ENCODE data around the gene CSRNP3. TPM values are rescaled to one million over a fixed set of nuclear protein-coding genes. Genes with fewer than 3 reads are reported as not detected.

CSRNP3 gene
- total RNA-seq, 1 donor from 2014 or later, result 31.2 TPM

DNA sequence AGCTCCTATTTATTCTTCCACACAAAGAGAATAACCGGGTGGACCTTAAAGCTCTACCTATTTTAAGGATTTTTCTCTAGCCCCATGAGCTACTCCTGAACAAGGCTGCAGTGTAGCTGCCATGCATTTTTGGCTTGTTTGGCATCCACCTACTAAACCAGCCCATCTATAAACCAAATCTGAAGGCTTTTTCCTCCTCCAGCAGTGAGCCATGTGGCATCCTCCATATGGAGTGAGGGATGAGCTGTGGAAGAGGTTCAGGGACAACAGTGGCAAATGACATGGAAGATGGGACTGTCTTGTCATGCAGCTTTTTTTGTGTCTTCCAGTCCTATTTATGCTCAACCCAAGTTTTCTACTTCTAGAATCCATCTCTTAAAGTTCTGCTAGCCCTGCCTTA, 224.3 kb downstream of the CSRNP3 start:
- Mint-ChIP-seq H3K4me1 (peaks cover 11% of the 10 kb centered on the region), H3K36me3 (no peaks in the 10 kb centered on the region), H3K27ac (no peak overlapping the region), H3K9me3 (no peaks in the 10 kb centered on the region), H3K4me3 (no peak overlapping the region), H3K27me3 (ENCODE audit: low read depth) (no peaks in the 10 kb centered on the region)
- DNase-seq (ENCODE audit: low spot score in 2 of 2, unreplicated experiment in 2 of 2), result no peak
- TF ChIP-seq, protein P1, sequence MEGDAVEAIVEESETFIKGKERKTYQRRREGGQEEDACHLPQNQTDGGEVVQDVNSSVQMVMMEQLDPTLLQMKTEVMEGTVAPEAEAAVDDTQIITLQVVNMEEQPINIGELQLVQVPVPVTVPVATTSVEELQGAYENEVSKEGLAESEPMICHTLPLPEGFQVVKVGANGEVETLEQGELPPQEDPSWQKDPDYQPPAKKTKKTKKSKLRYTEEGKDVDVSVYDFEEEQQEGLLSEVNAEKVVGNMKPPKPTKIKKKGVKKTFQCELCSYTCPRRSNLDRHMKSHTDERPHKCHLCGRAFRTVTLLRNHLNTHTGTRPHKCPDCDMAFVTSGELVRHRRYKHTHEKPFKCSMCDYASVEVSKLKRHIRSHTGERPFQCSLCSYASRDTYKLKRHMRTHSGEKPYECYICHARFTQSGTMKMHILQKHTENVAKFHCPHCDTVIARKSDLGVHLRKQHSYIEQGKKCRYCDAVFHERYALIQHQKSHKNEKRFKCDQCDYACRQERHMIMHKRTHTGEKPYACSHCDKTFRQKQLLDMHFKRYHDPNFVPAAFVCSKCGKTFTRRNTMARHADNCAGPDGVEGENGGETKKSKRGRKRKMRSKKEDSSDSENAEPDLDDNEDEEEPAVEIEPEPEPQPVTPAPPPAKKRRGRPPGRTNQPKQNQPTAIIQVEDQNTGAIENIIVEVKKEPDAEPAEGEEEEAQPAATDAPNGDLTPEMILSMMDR (IDR thresholded peaks at IDR 0.05; ENCODE audit: unreplicated experiment), result no peak

DNA sequence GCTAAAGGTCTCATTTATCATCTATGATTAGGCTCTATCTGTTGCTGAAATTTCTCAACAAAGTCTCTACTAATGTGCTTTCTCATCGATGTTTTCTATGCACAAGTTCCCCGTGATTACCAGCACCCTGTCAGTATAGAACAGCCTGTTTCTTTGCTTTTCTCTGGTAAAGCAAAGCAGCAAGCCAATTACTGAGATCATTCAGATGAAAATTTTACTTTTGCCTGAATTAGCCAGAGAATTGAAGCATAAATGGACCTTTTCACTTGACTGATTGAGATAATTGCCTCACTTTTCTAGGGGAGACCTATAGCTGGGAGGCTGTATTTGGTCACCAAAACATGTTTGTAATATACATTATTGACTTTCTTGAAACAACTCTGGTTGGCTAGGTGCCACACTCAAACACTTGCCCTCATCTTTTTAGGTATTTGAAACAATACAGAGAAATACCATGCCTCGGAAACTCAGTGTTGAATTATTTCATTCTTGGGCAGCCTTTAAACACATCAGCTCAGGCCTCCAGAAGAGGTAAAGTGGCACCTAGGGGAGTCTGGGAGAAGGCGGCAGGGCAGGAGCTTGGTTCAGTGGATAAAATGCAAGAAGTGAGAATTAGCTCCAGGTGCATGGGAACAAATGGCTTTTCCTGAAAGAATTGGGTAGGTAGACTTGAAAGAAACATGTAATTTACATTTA, 228.4 kb downstream of the CSRNP3 start:
- Mint-ChIP-seq H3K4me1 (peaks cover 10% of the 10 kb centered on the region), H3K27ac (no peak overlapping the region), H3K4me3 (no peak overlapping the region), H3K9me3 (no peaks in the 10 kb centered on the region), H3K36me3 (no peaks in the 10 kb centered on the region), H3K27me3 (ENCODE audit: low read depth) (no peaks in the 10 kb centered on the region)
- no peak for DNase-seq (ENCODE audit: low spot score in 2 of 2, unreplicated experiment in 2 of 2)
- TF ChIP-seq, protein P1 (IDR thresholded peaks at IDR 0.05; ENCODE audit: unreplicated experiment), result no peak

DNA sequence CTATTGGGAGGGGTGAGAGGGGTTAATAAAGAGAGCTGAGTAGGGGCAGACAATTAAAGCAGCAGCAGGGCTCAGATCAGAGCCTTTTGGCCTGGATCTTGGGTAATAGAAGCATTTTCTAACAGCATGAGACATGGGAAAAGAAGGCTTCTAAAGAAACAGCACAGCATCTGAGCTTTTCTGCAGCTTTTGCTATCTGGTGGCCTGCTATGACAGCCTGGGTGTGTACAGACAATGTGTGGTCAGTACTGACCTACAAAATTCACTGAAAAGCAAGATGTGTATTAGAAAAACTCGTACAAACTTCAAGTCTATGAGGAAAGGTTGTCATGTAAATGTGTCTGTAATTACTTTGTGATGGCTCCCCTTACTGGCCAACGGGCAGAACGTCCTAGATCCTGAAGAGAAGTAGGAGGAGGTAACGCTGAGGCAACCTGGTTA, 229.0 kb downstream of the CSRNP3 start:
- no peak for DNase-seq (ENCODE audit: low spot score in 2 of 2, unreplicated experiment in 2 of 2)
- no peak overlapping the region for H3K27ac Mint-ChIP-seq
- TF ChIP-seq, protein P1 (IDR thresholded peaks at IDR 0.05; ENCODE audit: unreplicated experiment), result peak; percentile 38
- no peaks in the 10 kb centered on the region for H3K36me3 Mint-ChIP-seq
- peaks cover 10% of the 10 kb centered on the region for H3K4me1 Mint-ChIP-seq
- H3K4me3 Mint-ChIP-seq, result no peak overlapping the region
- H3K9me3 Mint-ChIP-seq, result no peaks in the 10 kb centered on the region
- no peaks in the 10 kb centered on the region for H3K27me3 Mint-ChIP-seq (ENCODE audit: low read depth)

DNA sequence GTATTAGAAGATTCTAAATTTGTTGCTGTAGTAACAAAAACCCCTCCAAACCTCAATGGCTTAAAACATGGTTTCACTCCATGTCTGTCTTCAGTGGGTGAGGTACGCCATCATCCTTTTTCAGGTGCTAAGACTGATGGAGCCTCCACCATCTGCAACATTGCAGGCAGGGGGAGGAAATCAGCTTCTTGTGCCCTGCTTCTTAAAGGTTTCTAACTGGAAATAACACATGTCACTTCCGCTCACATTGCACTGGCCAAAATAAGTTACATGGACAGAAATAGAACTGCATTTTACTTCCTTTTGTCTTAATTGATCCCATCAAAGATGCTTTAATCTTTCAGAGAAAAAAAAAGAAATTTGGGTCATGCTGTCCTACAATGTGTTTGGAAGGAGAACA, 230.4 kb downstream of the CSRNP3 start:
- H3K36me3 Mint-ChIP-seq, result no peaks in the 10 kb centered on the region
- H3K9me3 Mint-ChIP-seq, result no peaks in the 10 kb centered on the region
- H3K27ac Mint-ChIP-seq, result no peak overlapping the region
- H3K4me1 Mint-ChIP-seq, result peaks cover 10% of the 10 kb centered on the region
- no peaks in the 10 kb centered on the region for H3K27me3 Mint-ChIP-seq (ENCODE audit: low read depth)
- no peak for DNase-seq (ENCODE audit: low spot score in 2 of 2, unreplicated experiment in 2 of 2)
- H3K4me3 Mint-ChIP-seq, result no peak overlapping the region
- TF ChIP-seq, protein P1 (IDR thresholded peaks at IDR 0.05; ENCODE audit: unreplicated experiment), result no peak

DNA sequence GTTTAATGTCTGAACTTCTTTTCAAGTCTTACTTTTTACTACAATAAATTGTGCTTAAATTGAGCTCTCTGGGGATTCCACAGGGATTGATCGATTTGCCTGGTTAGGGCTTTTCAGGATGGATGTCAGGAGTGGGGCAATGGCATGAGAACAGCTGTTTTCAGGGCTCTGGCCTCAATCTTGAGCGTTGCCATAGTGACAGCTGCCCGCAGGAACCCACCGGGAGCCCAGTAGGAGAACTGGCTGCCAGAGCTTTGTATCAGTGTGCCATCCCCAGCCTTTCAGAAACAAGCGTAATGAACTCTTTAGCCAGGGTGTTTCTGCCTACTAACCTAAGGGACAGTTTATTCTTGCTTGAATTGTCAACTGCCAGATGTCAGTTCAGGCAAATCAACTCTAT, 231.0 kb downstream of the CSRNP3 start:
- no peak for DNase-seq (ENCODE audit: low spot score in 2 of 2, unreplicated experiment in 2 of 2)
- Mint-ChIP-seq H3K36me3 (no peaks in the 10 kb centered on the region), H3K27me3 (ENCODE audit: low read depth) (no peaks in the 10 kb centered on the region), H3K27ac (no peak overlapping the region), H3K4me3 (no peak overlapping the region), H3K9me3 (no peaks in the 10 kb centered on the region), H3K4me1 (peaks cover 10% of the 10 kb centered on the region)
- TF ChIP-seq, protein P1 (IDR thresholded peaks at IDR 0.05; ENCODE audit: unreplicated experiment), result no peak
